ENCODE measurements around the gene CTDNEP1. TPM values are rescaled to one million over a fixed set of nuclear protein-coding genes. Genes with fewer than 3 reads are reported as not detected.

CTDNEP1 gene
- polyA plus RNA-seq, 1 of the 3 experiments (the other 2 are of a cell fraction), result 111 TPM

- TF ChIP-seq RCOR1 (IDR thresholded peaks at IDR 0.05; ENCODE audit: low read length), result no peak
- TF ChIP-seq REST (IDR thresholded peaks at IDR 0.05; ENCODE audit: low read depth, low read length), result no peak
- TF ChIP-seq FOXJ3 (CRISPR knock-in tag; IDR thresholded peaks at IDR 0.05), result no peak
- TF ChIP-seq MEF2A (IDR thresholded peaks at IDR 0.05; ENCODE audit: borderline replicate concordance, low read depth), result no peak
- TF ChIP-seq TEAD4 (IDR thresholded peaks at IDR 0.05; ENCODE audit: borderline replicate concordance, insufficient read depth), result no peak
- 0 out of 2 replicates have a peak, but pooled peaks have one; percentile 3 for TF ChIP-seq YY1 (IDR thresholded peaks at IDR 0.05; ENCODE audit: low read depth)
Measured at GRCh38 chr17:7213895-7214299, 37.6 kb downstream of the CTDNEP1 start (continued).

GRCh38 chr17:7211491-7212273 lies 39.9 kb downstream of the CTDNEP1 start:
- peaks cover 63% of the 10 kb centered on the region for H3K79me2 ChIP-seq (ENCODE audit: insufficient read depth)
- peak; percentile 82 for DNase-seq
- no peaks in the 10 kb centered on the region for H3K36me3 ChIP-seq (replicated peaks in 1 of 2; ENCODE audit: control insufficient read depth in 1 of 2, insufficient read depth in 2 of 2, low read length in 1 of 2)
- no peaks in the 10 kb centered on the region for H3K27me3 ChIP-seq (ENCODE audit: insufficient read depth)
- WGBS (ENCODE audit: low lambda C conversion rate), result 47% methylated on average over 29 of the region's 37 CpGs
- peak overlapping the region in 1 of 2 experiments; percentile 39; a peak in 1 of 4 replicates for H3K27ac ChIP-seq (ENCODE audit: low read depth in 2 of 2, low read length in 1 of 2)
- ChIA-PET POLR2A (no interaction called here), CTCF (no interaction called here)
- no peak overlapping the region for H3K9ac ChIP-seq
- peaks cover 48% of the 10 kb centered on the region for H4K20me1 ChIP-seq (ENCODE audit: insufficient read depth)
- H3K4me1 ChIP-seq (ENCODE audit: control insufficient read depth in 1 of 2, insufficient read depth in 2 of 2, low read depth in 1 of 2, low read length in 1 of 2), result peaks cover 11 to 35% of the 10 kb centered on the region in 2 experiments; a peak in 3 of 4 replicates
- peak overlapping the region in 1 of 2 experiments; percentile 40; a peak in 2 of 4 replicates for H3K4me3 ChIP-seq (ENCODE audit: low read depth in 2 of 2, low read length in 1 of 2)
- TF ChIP-seq TCF12 (IDR thresholded peaks at IDR 0.05) (no peak), RCOR1 (IDR thresholded peaks at IDR 0.05; ENCODE audit: low read length) (no peak), TAF1 (IDR thresholded peaks at IDR 0.05; ENCODE audit: borderline replicate concordance, low read depth, low read length) (no peak), ELF1 (IDR thresholded peaks at IDR 0.05) (no peak), MAX (IDR thresholded peaks at IDR 0.05; ENCODE audit: low read depth) (no peak), REST (IDR thresholded peaks at IDR 0.05; ENCODE audit: low read depth, low read length) (no peak), RXRA (IDR thresholded peaks at IDR 0.05; ENCODE audit: borderline replicate concordance, low read depth) (no peak), CHD2 (IDR thresholded peaks at IDR 0.05; ENCODE audit: low read length, partially characterized antibody) (peak; percentile 79)
- H2AFZ ChIP-seq (ENCODE audit: low read depth), result no peak overlapping the region
- no peaks in the 10 kb centered on the region for H3K9me2 ChIP-seq
- no peaks in the 10 kb centered on the region for H3K9me3 ChIP-seq
- peaks cover 31% of the 10 kb centered on the region for H3F3A ChIP-seq (replicated peaks; ENCODE audit: insufficient read depth)
- H3K4me2 ChIP-seq, result peak overlapping the region; percentile 10; the same call in 1 of the 2 replicates
